Gastroesophageal sphincter (tissue), 4 donors: Measurements from ENCODE around the gene SYT1. TPM values are rescaled to one million over a fixed set of nuclear protein-coding genes. Genes with fewer than 3 reads are reported as not detected.

ENCODE experiments used
- ATAC-seq: fragments of 150-250 bp; one replicate; pipeline ENCODE4 v1.9.1; 2016; ENCODE audit warnings: mild to moderate bottlenecking, moderate library complexity
- H3K27ac ChIP-seq, 4 donors: fragments of 200-600 bp; sonication (generic) in 3 of 4; 1 replicate in 3 of 4; 2 replicates in 1 of 4; pipeline ENCODE4 v1.5.1; 2016 to 2019
- H3K27me3 ChIP-seq: fragments of 200-600 bp; sonication (generic); one replicate; pipeline ENCODE4 v1.5.1; 2019
- H3K36me3 ChIP-seq, 2 donors: fragments of 200-600 bp; sonication (generic); one replicate each; pipeline ENCODE4 v1.5.1; 2019; ENCODE audit warnings: control low read depth in 1 of 2
- H3K4me1 ChIP-seq, 3 donors: fragments of 200-600 bp; sonication (generic); 1 replicate in 2 of 3; 2 replicates in 1 of 3; pipeline ENCODE4 v1.5.1; 2016 to 2019; ENCODE audit warnings: control low read depth in 2 of 3
- H3K4me3 ChIP-seq, 2 donors: fragments of 200-600 bp; sonication (generic); one replicate each; pipeline ENCODE4 v1.5.1; 2019; ENCODE audit warnings: mild to moderate bottlenecking in 1 of 2, moderate library complexity in 1 of 2
- H3K9me3 ChIP-seq, 3 donors: fragments of 200-600 bp; sonication (generic); one replicate each; pipeline ENCODE4 v1.5.1; 2017 to 2019; ENCODE audit warnings: control low read depth in 2 of 3
- EP300 ChIP-seq: sonication (generic); formaldehyde crosslinking; IDR thresholded peaks from one replicate; pipeline ENCODE4 v1.6.1; 2017; ENCODE audit warnings: antibody characterized with exemption, mild to moderate bottlenecking
- POLR2A ChIP-seq, 2 donors: fragments of 450-650 bp; IDR thresholded peaks; one replicate each; pipeline ENCODE4 v1.6.1; 2017; ENCODE audit warnings: antibody characterized with exemption in 2 of 2, mild to moderate bottlenecking in 2 of 2, moderate library complexity in 1 of 2
- POLR2AphosphoS5 ChIP-seq: sonication (generic); formaldehyde crosslinking; IDR thresholded peaks from one replicate; pipeline ENCODE4 v1.6.1; 2017; ENCODE audit warnings: antibody characterized with exemption
- WGBS, 2 donors: methylation state at CpG; one replicate each; pipeline ENCODE4 v1.1.5; 2018; ENCODE audit warnings: low coverage in 1 of 2; 5-methylcytosine and 5-hydroxymethylcytosine counted together
- total RNA-seq, 4 donors: library from RNA; depleted of rRNA; stranded (reverse); fragments of >200 nt; gene quantifications; one replicate each; pipeline ENCODE4 v1.1.0, GENCODE V29; 2016
- TF ChIP-seq, protein P1 (sequence below), 4 experiments: fragments of 200-600 bp in 2 of 4; fragments of 450-650 bp in 2 of 4; sonication (generic) in 1 of 4; IDR thresholded peaks; one replicate each; pipeline ENCODE4 v1.5.1; 2017 to 2019; ENCODE audit warnings: antibody characterized with exemption in 4 of 4, mild to moderate bottlenecking in 2 of 4, moderate library complexity in 2 of 4

Gene SYT1
- total RNA-seq, 4 donors from 2014 or later: 1.9 to 6.6 (median 3.5) TPM

DNA sequence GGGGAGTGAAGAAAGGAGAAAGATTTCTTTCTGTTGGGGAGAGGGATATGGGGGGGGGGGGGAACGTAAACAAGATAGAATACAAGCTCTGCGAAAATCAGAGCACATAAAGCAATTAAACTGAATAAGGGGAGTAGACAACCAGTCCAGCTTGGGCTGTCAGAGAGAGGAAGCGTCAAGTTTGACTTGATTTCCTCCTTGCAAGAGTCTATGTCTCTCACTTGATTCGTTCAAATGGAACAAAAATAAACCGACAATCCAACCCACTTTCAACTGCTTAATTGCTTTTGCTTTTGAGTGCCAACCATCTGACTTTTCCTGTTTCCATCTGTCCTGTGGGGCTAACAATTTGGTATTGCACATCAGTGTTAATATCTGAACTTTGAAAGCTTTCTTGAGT, 942 bp downstream of the SYT1 start:
- Histone ChIP-seq H3K9me3 (no peaks in the 10 kb centered on the region), H3K27me3 (peaks cover 32% of the 10 kb centered on the region), H3K4me3 (peak overlapping the region in 1 of 2 donors; percentile 49), H3K36me3 (no peaks in the 10 kb centered on the region), H3K4me1 (peaks cover 0 to 22% (median 12%) of the 10 kb centered on the region in 3 donors), H3K27ac (no peak overlapping the region)
- TF ChIP-seq POLR2AphosphoS5: no peak
- TF ChIP-seq POLR2A (IDR thresholded peaks at IDR 0.05): no peak
- TF ChIP-seq, protein P1, sequence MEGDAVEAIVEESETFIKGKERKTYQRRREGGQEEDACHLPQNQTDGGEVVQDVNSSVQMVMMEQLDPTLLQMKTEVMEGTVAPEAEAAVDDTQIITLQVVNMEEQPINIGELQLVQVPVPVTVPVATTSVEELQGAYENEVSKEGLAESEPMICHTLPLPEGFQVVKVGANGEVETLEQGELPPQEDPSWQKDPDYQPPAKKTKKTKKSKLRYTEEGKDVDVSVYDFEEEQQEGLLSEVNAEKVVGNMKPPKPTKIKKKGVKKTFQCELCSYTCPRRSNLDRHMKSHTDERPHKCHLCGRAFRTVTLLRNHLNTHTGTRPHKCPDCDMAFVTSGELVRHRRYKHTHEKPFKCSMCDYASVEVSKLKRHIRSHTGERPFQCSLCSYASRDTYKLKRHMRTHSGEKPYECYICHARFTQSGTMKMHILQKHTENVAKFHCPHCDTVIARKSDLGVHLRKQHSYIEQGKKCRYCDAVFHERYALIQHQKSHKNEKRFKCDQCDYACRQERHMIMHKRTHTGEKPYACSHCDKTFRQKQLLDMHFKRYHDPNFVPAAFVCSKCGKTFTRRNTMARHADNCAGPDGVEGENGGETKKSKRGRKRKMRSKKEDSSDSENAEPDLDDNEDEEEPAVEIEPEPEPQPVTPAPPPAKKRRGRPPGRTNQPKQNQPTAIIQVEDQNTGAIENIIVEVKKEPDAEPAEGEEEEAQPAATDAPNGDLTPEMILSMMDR (IDR thresholded peaks at IDR 0.05): no peak
- TF ChIP-seq EP300: no peak
- no peak for ATAC-seq
- 30 to 59% methylated on average over 3 to 5 of the region's 5 CpGs for WGBS, 2 donors

DNA sequence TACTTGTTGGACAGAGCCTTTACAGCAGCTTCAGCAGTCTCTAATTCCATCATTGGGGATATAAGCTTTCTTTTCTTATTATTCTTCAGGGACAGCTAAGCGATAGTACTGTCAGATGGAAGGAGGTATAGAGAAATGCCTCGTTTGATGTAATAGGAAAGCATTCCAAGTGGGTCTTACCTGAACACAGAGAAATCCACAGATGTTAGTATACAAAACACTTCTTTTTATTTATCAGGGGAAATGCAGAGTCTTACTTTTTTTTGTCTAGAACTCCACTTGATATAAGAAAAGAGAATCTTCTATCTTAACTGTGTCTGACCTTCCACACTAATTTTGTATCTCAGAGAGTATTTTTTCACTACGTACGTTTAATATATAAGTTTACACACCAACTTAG, 1.9 kb downstream of the SYT1 start:
- Histone ChIP-seq H3K4me1 (peaks cover 0 to 25% (median 12%) of the 10 kb centered on the region in 3 donors), H3K27me3 (peaks cover 24% of the 10 kb centered on the region), H3K36me3 (no peaks in the 10 kb centered on the region), H3K27ac (no peak overlapping the region), H3K9me3 (no peaks in the 10 kb centered on the region), H3K4me3 (no peak overlapping the region)
- 94 to 100% methylated on average over 3 to 4 of the region's 4 CpGs for WGBS, 2 donors
- TF ChIP-seq EP300 (no peak), POLR2A (IDR thresholded peaks at IDR 0.05) (no peak), POLR2AphosphoS5 (no peak)
- TF ChIP-seq, protein P1 (IDR thresholded peaks at IDR 0.05): no peak
- ATAC-seq: no peak

DNA sequence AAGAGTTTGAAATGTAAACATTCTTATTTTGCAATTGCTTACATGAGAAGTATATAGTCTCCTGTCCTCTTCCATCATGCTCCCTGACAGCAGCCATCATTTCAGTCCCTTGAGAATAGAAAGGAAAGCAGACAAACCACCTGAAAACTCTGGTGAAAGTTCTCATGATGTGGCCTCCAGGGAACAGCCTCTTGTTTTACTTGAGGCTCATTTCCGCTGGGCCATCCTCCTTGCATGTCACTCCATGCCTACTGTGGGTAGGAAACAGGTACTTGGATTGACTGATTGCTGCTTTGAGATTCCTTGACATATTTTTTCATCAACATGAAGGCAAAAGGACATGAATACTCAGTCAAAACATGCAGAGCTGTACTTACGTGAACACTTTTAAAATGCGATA, 6.0 kb downstream of the SYT1 start:
- no peaks in the 10 kb centered on the region for H3K9me3 ChIP-seq
- no peak overlapping the region for H3K27ac ChIP-seq
- no peaks in the 10 kb centered on the region for H3K27me3 ChIP-seq
- H3K4me1 ChIP-seq: peaks cover 0 to 6% (median 0%) of the 10 kb centered on the region in 3 donors
- no peak for ATAC-seq
- no peaks in the 10 kb centered on the region for H3K36me3 ChIP-seq
- no peak for TF ChIP-seq EP300
- no peak for TF ChIP-seq POLR2AphosphoS5
- WGBS, 2 donors: 69 to 89% methylated on average over 2 to 3 of the region's 3 CpGs
- no peak overlapping the region for H3K4me3 ChIP-seq

DNA sequence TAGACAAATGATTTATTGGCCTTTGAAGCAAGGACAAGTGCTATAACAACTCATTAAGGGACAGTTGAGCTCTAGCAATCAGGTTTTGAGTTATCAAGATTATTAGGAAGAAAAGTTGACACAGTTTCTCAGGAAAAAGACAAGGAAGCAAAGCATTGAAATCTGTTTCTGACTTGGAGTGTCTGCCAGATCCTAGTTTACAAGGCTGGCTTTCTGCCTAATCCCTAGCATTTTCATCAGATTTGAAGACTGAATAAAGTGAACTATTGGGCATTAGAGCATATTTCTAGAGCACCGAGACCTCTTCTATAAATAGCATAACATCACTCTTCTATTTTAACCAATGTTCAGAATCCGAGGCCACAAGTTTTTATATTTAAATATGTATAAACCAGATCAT, 7.0 kb downstream of the SYT1 start:
- no peaks in the 10 kb centered on the region for H3K9me3 ChIP-seq
- no peak for ATAC-seq
- no peak for TF ChIP-seq POLR2AphosphoS5
- TF ChIP-seq, protein P1 (IDR thresholded peaks at IDR 0.05): no peak
- TF ChIP-seq POLR2A (IDR thresholded peaks at IDR 0.05): no peak
- TF ChIP-seq EP300: no peak
- H3K36me3 ChIP-seq: no peaks in the 10 kb centered on the region
- peaks cover 0 to 6% (median 0%) of the 10 kb centered on the region in 3 donors for H3K4me1 ChIP-seq
- H3K27ac ChIP-seq: no peak overlapping the region
- 2 to 10% methylated on average over 2 of the region's 2 CpGs for WGBS, 2 donors
- no peaks in the 10 kb centered on the region for H3K27me3 ChIP-seq
- no peak overlapping the region for H3K4me3 ChIP-seq

DNA sequence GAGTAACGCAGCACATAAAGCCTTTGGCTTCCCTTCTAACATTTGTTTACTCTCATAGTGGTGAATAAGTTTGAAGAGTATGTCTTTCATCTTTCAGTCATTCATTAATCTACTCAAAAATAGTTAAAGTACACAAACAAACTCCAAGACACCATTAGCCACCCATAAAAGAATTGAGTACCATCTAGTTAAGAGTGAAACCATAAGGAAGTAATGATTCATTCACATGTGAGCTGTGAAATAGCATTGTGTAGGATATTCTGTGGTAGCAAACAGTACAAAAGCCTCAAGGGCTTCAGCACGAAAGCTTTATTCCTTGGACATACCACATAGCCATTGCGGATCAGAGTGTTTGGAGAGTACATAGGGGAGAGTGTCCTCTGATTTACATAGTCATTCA, 13.9 kb downstream of the SYT1 start:
- no peak for ATAC-seq
- 87 to 96% methylated on average over 1 to 2 of the region's 3 CpGs for WGBS, 2 donors
- TF ChIP-seq, protein P1 (IDR thresholded peaks at IDR 0.05): no peak
- TF ChIP-seq POLR2AphosphoS5: no peak

DNA sequence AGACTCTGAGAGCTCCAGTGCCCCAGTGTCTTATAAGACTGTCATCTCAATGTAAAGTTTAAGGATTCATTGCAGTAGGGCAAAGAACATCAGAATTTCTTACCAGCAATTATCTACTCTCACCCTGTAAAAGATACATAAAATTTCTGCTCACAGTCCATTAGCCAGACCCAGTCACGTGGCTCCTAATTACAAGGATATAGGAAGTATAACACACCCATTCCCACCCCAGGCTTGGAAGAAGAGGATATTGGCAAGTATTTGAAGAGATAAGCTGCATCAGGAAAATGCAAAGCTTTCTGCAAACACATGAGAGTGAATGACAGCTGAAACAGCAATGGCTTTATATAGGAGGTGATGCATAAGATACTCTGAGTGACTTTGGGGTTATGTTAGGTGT, 14.3 kb downstream of the SYT1 start:
- TF ChIP-seq POLR2A (IDR thresholded peaks at IDR 0.05) (no peak), EP300 (no peak), POLR2AphosphoS5 (no peak)
- TF ChIP-seq, protein P1 (IDR thresholded peaks at IDR 0.05): no peak
- no peak overlapping the region for H3K4me3 ChIP-seq
- ATAC-seq: no peak
- H3K36me3 ChIP-seq: no peaks in the 10 kb centered on the region
- no peaks in the 10 kb centered on the region for H3K4me1 ChIP-seq
- H3K9me3 ChIP-seq: no peaks in the 10 kb centered on the region
- no peak overlapping the region for H3K27ac ChIP-seq
- 64 to 86% methylated on average over 1 of the region's 1 CpG for WGBS, 2 donors
- H3K27me3 ChIP-seq: no peaks in the 10 kb centered on the region

More for the DNA sequence above, 13.9 kb downstream of the SYT1 start:
- no peaks in the 10 kb centered on the region for H3K4me1 ChIP-seq
- no peak overlapping the region for H3K27ac ChIP-seq
- no peaks in the 10 kb centered on the region for H3K9me3 ChIP-seq
- H3K4me3 ChIP-seq: no peak overlapping the region
- H3K36me3 ChIP-seq: no peaks in the 10 kb centered on the region
- H3K27me3 ChIP-seq: no peaks in the 10 kb centered on the region
